ENCODE measurements around the gene CBLB. TPM values are rescaled to one million over a fixed set of nuclear protein-coding genes. Genes with fewer than 3 reads are reported as not detected.
A peak's percentile ranks its signal among the peaks of the same experiment; 100 is the strongest.
"Not testable (repeated sequence)": the region's sequence is repeated elsewhere in the genome, so short reads cannot be mapped to it uniquely, and the experiment has no call there.

Gene CBLB
- total RNA-seq, 2 experiments from 2014 or later, result 86.1 to 88.2 TPM

DNA sequence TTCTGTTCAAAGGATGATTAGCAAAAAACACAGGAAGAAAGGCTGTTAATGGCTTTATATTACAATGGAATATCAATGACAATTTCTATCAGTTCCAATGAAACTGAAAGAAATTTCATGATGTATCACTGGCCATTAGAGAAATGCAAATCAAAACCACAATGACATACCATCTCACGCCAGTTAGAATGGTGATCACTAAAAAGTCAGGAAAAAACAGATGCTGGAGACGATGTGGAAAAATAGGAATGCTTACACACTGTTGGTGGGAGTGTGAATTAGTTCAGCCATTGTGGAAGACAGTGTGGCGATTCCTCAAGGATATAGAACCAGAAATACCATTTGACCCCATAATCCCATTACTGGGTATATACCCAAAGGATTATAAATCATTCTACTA is 53.5 kb downstream of the CBLB start:
- H3K27ac Mint-ChIP-seq; H3K27me3 Mint-ChIP-seq; CTCF ChIA-PET; H3K4me3 Mint-ChIP-seq; POLR2A ChIA-PET; intact Hi-C loops (cut with micrococcal nuclease); DNase-seq: not testable (repeated sequence)
- Mint-ChIP-seq H3K4me1 (ENCODE audit: low read depth) (peaks cover 43% of the 10 kb centered on the region), H3K9me3 (peaks cover 10% of the 10 kb centered on the region), H3K36me3 (peaks cover 39% of the 10 kb centered on the region)

- intact Hi-C loops (cut with micrococcal nuclease), result no loop called here
- peaks cover 10% of the 10 kb centered on the region for H3K9me3 Mint-ChIP-seq
- ChIA-PET POLR2A (no interaction called here), CTCF (no interaction called here)
- peaks cover 50% of the 10 kb centered on the region for H3K4me1 Mint-ChIP-seq (ENCODE audit: low read depth)
- H3K27me3 Mint-ChIP-seq, result no peaks in the 10 kb centered on the region
- H3K27ac Mint-ChIP-seq, result no peak overlapping the region
- H3K4me3 Mint-ChIP-seq, result no peak overlapping the region
- peaks cover 34% of the 10 kb centered on the region for H3K36me3 Mint-ChIP-seq
- no peak for DNase-seq
Measured at GRCh38 chr3:105813710-105814109, 55.1 kb downstream of the CBLB start.

GRCh38 chr3:105812194-105812586 is 56.6 kb downstream of the CBLB start:
- Mint-ChIP-seq H3K36me3 (peaks cover 32% of the 10 kb centered on the region), H3K4me1 (ENCODE audit: low read depth) (peaks cover 54% of the 10 kb centered on the region), H3K9me3 (peaks cover 10% of the 10 kb centered on the region), H3K27ac (no peak overlapping the region), H3K4me3 (no peak overlapping the region), H3K27me3 (no peaks in the 10 kb centered on the region)
- no peak for DNase-seq
- ChIA-PET POLR2A (interaction anchor here (1.0 kb wide), 1 partner anchor 11 kb away, joined by 3 read pairs; no protein-coding TSS in a partner anchor), CTCF (no interaction called here)
- intact Hi-C loops (cut with micrococcal nuclease), result no loop called here

- ChIA-PET CTCF (no interaction called here), POLR2A (interaction anchor here (0.6 to 1.1 kb wide), 3 partner anchors 10 to 831 kb away, joined by 3 to 6 read pairs (median 5); no protein-coding TSS in a partner anchor)
- no peak for DNase-seq
- H3K27me3 Mint-ChIP-seq, result no peaks in the 10 kb centered on the region
- intact Hi-C loops (cut with micrococcal nuclease), result no loop called here
- H3K9me3 Mint-ChIP-seq, result peaks cover 10% of the 10 kb centered on the region
- no peak overlapping the region for H3K27ac Mint-ChIP-seq
- H3K4me1 Mint-ChIP-seq (ENCODE audit: low read depth), result peaks cover 54% of the 10 kb centered on the region
- no peak overlapping the region for H3K4me3 Mint-ChIP-seq
- peaks cover 30% of the 10 kb centered on the region for H3K36me3 Mint-ChIP-seq
Measured at GRCh38 chr3:105811518-105812193, 57.2 kb downstream of the CBLB start.

GRCh38 chr3:105809208-105809888 is 59.5 kb downstream of the CBLB start:
- no peak overlapping the region for H3K27ac Mint-ChIP-seq
- no peak for DNase-seq
- H3K27me3 Mint-ChIP-seq, result no peaks in the 10 kb centered on the region
- intact Hi-C loops (cut with micrococcal nuclease), result no loop called here
- no peak overlapping the region for H3K4me3 Mint-ChIP-seq
- CTCF ChIA-PET, result interaction anchor here (0.6 to 1.2 kb wide), 2 partner anchors 39 to 47 kb away, joined by 3 read pairs; no protein-coding TSS in a partner anchor
- no peaks in the 10 kb centered on the region for H3K9me3 Mint-ChIP-seq
- POLR2A ChIA-PET, result interaction anchor here (1.7 kb wide), 1 partner anchor 27 kb away, joined by 5 read pairs; no protein-coding TSS in a partner anchor
- H3K4me1 Mint-ChIP-seq (ENCODE audit: low read depth), result peaks cover 57% of the 10 kb centered on the region
- peaks cover 27% of the 10 kb centered on the region for H3K36me3 Mint-ChIP-seq

- intact Hi-C loops (cut with micrococcal nuclease), result loop anchor here (2.0 kb wide), 1 partner anchor 15 kb away; no protein-coding TSS in a partner anchor
- Mint-ChIP-seq H3K4me3 (no peak overlapping the region), H3K4me1 (ENCODE audit: low read depth) (peaks cover 57% of the 10 kb centered on the region), H3K27me3 (no peaks in the 10 kb centered on the region), H3K27ac (peak overlapping the region; percentile 23), H3K9me3 (no peaks in the 10 kb centered on the region), H3K36me3 (peaks cover 34% of the 10 kb centered on the region)
- CTCF ChIA-PET, result no interaction called here
- no peak for DNase-seq
- POLR2A ChIA-PET, result no interaction called here
Measured at GRCh38 chr3:105807701-105808100, 61.1 kb downstream of the CBLB start.

DNA sequence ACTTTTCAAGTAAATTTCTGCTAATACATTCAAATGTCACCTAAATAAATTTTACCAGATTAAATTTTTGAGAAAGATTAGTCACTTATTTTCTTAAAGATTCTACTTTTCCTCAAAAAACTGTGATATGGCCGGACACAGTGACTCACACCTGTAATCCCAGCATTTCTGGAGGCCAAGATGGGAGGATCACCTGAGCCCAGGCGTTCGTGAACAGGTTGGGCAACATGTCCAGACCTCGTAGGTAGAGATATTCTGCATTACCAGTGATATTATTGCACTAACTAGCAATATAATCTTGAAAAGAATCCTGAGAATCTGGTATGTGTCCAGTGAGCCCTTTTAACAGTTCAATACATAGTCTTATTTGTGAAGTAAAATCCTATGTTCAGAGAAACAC is 61.7 kb downstream of the CBLB start:
- POLR2A ChIA-PET, result no interaction called here
- Mint-ChIP-seq H3K4me1 (ENCODE audit: low read depth) (peaks cover 58% of the 10 kb centered on the region), H3K9me3 (no peaks in the 10 kb centered on the region), H3K27me3 (no peaks in the 10 kb centered on the region), H3K36me3 (peaks cover 30% of the 10 kb centered on the region), H3K27ac (no peak overlapping the region), H3K4me3 (no peak overlapping the region)
- no peak for DNase-seq
- intact Hi-C loops (cut with micrococcal nuclease), result loop anchor here (2.0 kb wide), 1 partner anchor 16 kb away; no protein-coding TSS in a partner anchor
- CTCF ChIA-PET, result no interaction called here

DNA sequence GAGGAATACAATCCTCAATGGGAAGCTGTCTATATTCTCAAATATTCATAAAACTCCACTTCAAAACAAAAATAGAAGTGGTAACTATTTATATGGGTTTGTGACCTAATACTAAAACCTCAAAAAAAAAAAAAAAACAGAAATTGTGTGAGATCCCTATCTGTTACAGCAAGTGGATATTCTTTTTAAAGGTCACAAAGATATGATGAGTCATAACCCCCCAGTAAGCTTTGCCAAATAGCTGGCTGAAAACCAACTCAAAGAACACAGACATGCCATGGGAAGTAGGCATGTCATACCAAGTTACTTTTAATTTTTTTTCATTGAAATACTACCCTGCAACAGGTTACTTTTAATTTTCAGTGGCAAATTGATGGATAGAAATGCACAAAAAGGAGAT is 62.5 kb downstream of the CBLB start:
- DNase-seq, result no peak
- no peak overlapping the region for H3K4me3 Mint-ChIP-seq
- peak overlapping the region; percentile 45 for H3K27ac Mint-ChIP-seq
- H3K36me3 Mint-ChIP-seq, result peaks cover 26% of the 10 kb centered on the region
- intact Hi-C loops (cut with micrococcal nuclease), result loop anchor here (1.0 to 2.0 kb wide), 2 partner anchors 16 to 53 kb away; no protein-coding TSS in a partner anchor
- CTCF ChIA-PET, result no interaction called here
- no peaks in the 10 kb centered on the region for H3K9me3 Mint-ChIP-seq
- no peaks in the 10 kb centered on the region for H3K27me3 Mint-ChIP-seq
- H3K4me1 Mint-ChIP-seq (ENCODE audit: low read depth), result peaks cover 61% of the 10 kb centered on the region
- POLR2A ChIA-PET, result interaction anchor here (0.6 to 1.2 kb wide), 4 partner anchors 17 to 33 kb away, joined by 3 to 6 read pairs (median 4); no protein-coding TSS in a partner anchor

GRCh38 chr3:105805404-105805803 is 63.4 kb downstream of the CBLB start:
- peaks cover 63% of the 10 kb centered on the region for H3K4me1 Mint-ChIP-seq (ENCODE audit: low read depth)
- CTCF ChIA-PET, result no interaction called here
- H3K27me3 Mint-ChIP-seq, result no peaks in the 10 kb centered on the region
- H3K36me3 Mint-ChIP-seq, result peaks cover 24% of the 10 kb centered on the region
- DNase-seq, result no peak
- no peak overlapping the region for H3K27ac Mint-ChIP-seq
- POLR2A ChIA-PET, result no interaction called here
- no peak overlapping the region for H3K4me3 Mint-ChIP-seq
- intact Hi-C loops (cut with micrococcal nuclease), result no loop called here
- H3K9me3 Mint-ChIP-seq, result no peaks in the 10 kb centered on the region

DNA sequence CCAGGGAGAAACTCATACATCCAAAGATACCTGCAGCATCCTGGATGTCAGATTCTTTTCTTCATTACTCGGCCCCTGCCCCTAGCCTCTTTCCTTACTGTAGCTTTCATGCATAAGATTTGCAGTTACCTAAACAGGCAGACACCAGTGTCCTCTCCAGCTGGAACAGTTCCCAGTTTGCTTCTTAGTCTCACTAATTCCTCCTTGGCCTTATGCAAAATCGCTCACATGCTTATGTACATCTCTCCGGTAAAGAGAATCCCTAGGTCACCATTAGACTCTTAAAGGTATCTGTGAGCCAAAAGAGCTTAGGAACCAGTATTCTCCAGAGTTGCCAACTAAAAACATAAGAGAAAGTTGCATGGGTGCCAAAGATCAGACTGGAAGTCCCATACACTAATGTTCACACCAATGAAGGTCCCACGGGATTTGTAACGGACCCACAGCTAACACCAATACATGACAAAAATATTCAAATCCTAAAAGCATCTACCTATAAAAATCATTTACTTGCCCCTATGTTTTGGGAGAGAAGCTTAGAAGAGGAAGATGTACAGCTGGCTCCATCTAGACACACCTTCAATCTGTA is 66.6 kb downstream of the CBLB start:
- DNase-seq, result no peak
- H3K36me3 Mint-ChIP-seq, result peaks cover 35% of the 10 kb centered on the region
- POLR2A ChIA-PET, result interaction anchor here (0.8 to 1.4 kb wide), 4 partner anchors 9 to 49 kb away, joined by 3 to 6 read pairs (median 4); no protein-coding TSS in a partner anchor
- peaks cover 66% of the 10 kb centered on the region for H3K4me1 Mint-ChIP-seq (ENCODE audit: low read depth)
- H3K9me3 Mint-ChIP-seq, result no peaks in the 10 kb centered on the region
- no peaks in the 10 kb centered on the region for H3K27me3 Mint-ChIP-seq
- H3K27ac Mint-ChIP-seq, result peak overlapping the region; percentile 68
- intact Hi-C loops (cut with micrococcal nuclease), result no loop called here
- CTCF ChIA-PET, result interaction anchor here (1.3 kb wide), 1 partner anchor 41 kb away, joined by 3 read pairs; no protein-coding TSS in a partner anchor
- no peak overlapping the region for H3K4me3 Mint-ChIP-seq

GRCh38 chr3:105801397-105801796 is 67.4 kb downstream of the CBLB start:
- Mint-ChIP-seq H3K36me3 (peaks cover 40% of the 10 kb centered on the region), H3K27ac (peak overlapping the region; percentile 68), H3K9me3 (peaks cover under 1% of the 10 kb centered on the region), H3K4me1 (ENCODE audit: low read depth) (peaks cover 63% of the 10 kb centered on the region), H3K27me3 (no peaks in the 10 kb centered on the region), H3K4me3 (no peak overlapping the region)
- no peak for DNase-seq
- intact Hi-C loops (cut with micrococcal nuclease), result loop anchor here (2.0 kb wide), 1 partner anchor 27 kb away; no protein-coding TSS in a partner anchor
- CTCF ChIA-PET, result interaction anchor here (1.3 kb wide), 1 partner anchor 41 kb away, joined by 3 read pairs; no protein-coding TSS in a partner anchor
- POLR2A ChIA-PET, result interaction anchor here (0.8 to 1.4 kb wide), 5 partner anchors 10 to 48 kb away, joined by 3 to 6 read pairs (median 4); no protein-coding TSS in a partner anchor

- POLR2A ChIA-PET, result no interaction called here
- no peak overlapping the region for H3K27ac Mint-ChIP-seq
- peaks cover 4% of the 10 kb centered on the region for H3K9me3 Mint-ChIP-seq
- CTCF ChIA-PET, result no interaction called here
- peaks cover 61% of the 10 kb centered on the region for H3K4me1 Mint-ChIP-seq (ENCODE audit: low read depth)
- no peak for DNase-seq
- no peaks in the 10 kb centered on the region for H3K27me3 Mint-ChIP-seq
- peaks cover 41% of the 10 kb centered on the region for H3K36me3 Mint-ChIP-seq
- intact Hi-C loops (cut with micrococcal nuclease), result loop anchor here (2.0 kb wide), 1 partner anchor 26 kb away; no protein-coding TSS in a partner anchor
- H3K4me3 Mint-ChIP-seq, result no peak overlapping the region
Measured at GRCh38 chr3:105800320-105800719, 68.5 kb downstream of the CBLB start.

Measured in activated CD4-positive, alpha-beta memory T cell treated with anti-CD3 and anti-CD28 coated beads for 36 hours (primary cell).